K562 (cell line): ENCODE data around the gene PBX2. TPM values are rescaled to one million over a fixed set of nuclear protein-coding genes. Genes with fewer than 3 reads are reported as not detected.
A peak's percentile ranks its signal among the peaks of the same experiment; 100 is the strongest.

Experiments used
- CHAMP1 ChIP-seq: fragments of 450-650 bp; IDR thresholded peaks from 2 replicates; pipeline ENCODE4 v1.6.1; 2016; ENCODE audit warnings: mild to moderate bottlenecking
- CTBP1 ChIP-seq: fragments of 450-650 bp; IDR thresholded peaks from 2 replicates; pipeline ENCODE4 v1.6.1; 2016; ENCODE audit warnings: borderline replicate concordance
- DNMT1 ChIP-seq: fragments of 450-650 bp; IDR thresholded peaks from 2 replicates; pipeline ENCODE4 v1.6.1; 2016; ENCODE audit warnings: antibody characterized with exemption, mild to moderate bottlenecking
- NELFE ChIP-seq: IDR thresholded peaks from 2 replicates; pipeline ENCODE4 v1.6.1; 2011; ENCODE audit warnings: mild to moderate bottlenecking; ENCODE audit not compliant: insufficient read depth, insufficient read length
- NR2C1 ChIP-seq, 2 experiments: fragments of 450-650 bp; IDR thresholded peaks; 2 replicates each; pipeline ENCODE4 v1.6.1; 2017; ENCODE audit warnings: mild to moderate bottlenecking in 2 of 2, antibody characterized with exemption in 1 of 2, inconsistent platforms in 1 of 2, missing compliant biosample characterization in 1 of 2, missing genetic modification characterization in 1 of 2
- PHB ChIP-seq: fragments of 250-450 bp; sonication (Bioruptor Pico); IDR thresholded peaks from 2 replicates; pipeline ENCODE4 v1.5.0; 2021
- RERE ChIP-seq: sonication (generic); formaldehyde crosslinking; IDR thresholded peaks from 2 replicates; pipeline ENCODE4 v1.8.0; 2023; ENCODE audit warnings: missing genetic modification reagents, mild to moderate bottlenecking, borderline replicate concordance
- RFX7 ChIP-seq: fragments of 250-450 bp; sonication (Bioruptor Pico); IDR thresholded peaks from 2 replicates; pipeline ENCODE4 v1.5.1; 2021; ENCODE audit warnings: mild to moderate bottlenecking
- SIX5 ChIP-seq, 2 experiments: IDR thresholded peaks; 2 replicates each; pipeline ENCODE4 v1.6.1; 2011; ENCODE audit warnings: low read length in 2 of 2, borderline replicate concordance in 1 of 2, low read depth in 1 of 2, mild to moderate bottlenecking in 1 of 2, moderate library complexity in 1 of 2; ENCODE audit not compliant: insufficient read depth in 1 of 2
- SP1 ChIP-seq: sonication (generic); formaldehyde crosslinking; IDR thresholded peaks from 2 replicates; pipeline ENCODE4 v1.8.1; 2022; ENCODE audit warnings: mild to moderate bottlenecking, missing genetic modification reagents
- SP2 ChIP-seq: IDR thresholded peaks from 2 replicates; pipeline ENCODE4 v1.6.1; 2011; ENCODE audit warnings: mild to moderate bottlenecking, low read depth, low read length, moderate library complexity; ENCODE audit not compliant: poor library complexity, severe bottlenecking; ENCODE audit errors: extremely low read depth
- SRSF7 ChIP-seq: fragments of 200-400 bp; formaldehyde crosslinking; optimal IDR thresholded peaks from 2 replicates; pipeline ENCODE3; 2017; ENCODE audit warnings: mild to moderate bottlenecking, low read depth, low read length
- TFAM ChIP-seq: fragments of 250-450 bp; sonication (Bioruptor Pico); conservative IDR thresholded peaks from 2 replicates; pipeline ENCODE4 v1.5.0; 2021; ENCODE audit warnings: mild to moderate bottlenecking, moderate library complexity
- USF1 ChIP-seq: sonication (generic); formaldehyde crosslinking; IDR thresholded peaks from 2 replicates; pipeline ENCODE4 v1.9.0; 2022; ENCODE audit warnings: mild to moderate bottlenecking, missing genetic modification reagents
- USF2 ChIP-seq: sonication (generic); formaldehyde crosslinking; IDR thresholded peaks from 2 replicates; pipeline ENCODE4 v1.5.0; 2020; ENCODE audit warnings: missing genetic modification reagents
- ZBTB43 ChIP-seq: sonication (generic); formaldehyde crosslinking; IDR thresholded peaks from 2 replicates; pipeline ENCODE4 v1.8.0; 2023; ENCODE audit warnings: mild to moderate bottlenecking, missing genetic modification reagents
- polyA plus RNA-seq, 8 experiments: library from polyadenylated mRNA; depleted of rRNA in 4 of 8; stranded (reverse) in 5 of 8; unstranded in 3 of 8; fragments of >200 nt; fragmentation: Nextera tagmentation in 2 of 8; fragmentation: Illumina TruSeq in 1 of 8; extraction: Ambion mirVana in 2 of 8; extraction: Trizol in 1 of 8; gene quantifications; 2 replicates each; pipeline versions ENCODE4 v1.2.1 to v1.2.3, GENCODE V29; 2011 to 2014; ENCODE audit warnings: inconsistent platforms in 1 of 8, missing spikeins in 1 of 8
- total RNA-seq, 7 experiments: library from RNA; depleted of rRNA in 6 of 7; stranded (reverse); fragments of >200 nt in 6 of 7; fragmentation: Illumina TruSeq in 2 of 7; extraction: Trizol in 2 of 7; gene quantifications; 2 replicates each; pipeline versions ENCODE4 v1.2.1 to v1.2.3, GENCODE V29; 2011 to 2021; ENCODE audit warnings: low replicate concordance in 1 of 7

The PBX2 gene
- total and polyA plus RNA-seq, 9 of the 15 experiments (the other 6 are each of a cell fraction or from before 2014, with no cell fraction given), result 1.9 to 134 (median 62.5) TPM

GRCh38 chr6:32152769-32153563 lies 37.0 kb downstream of the PBX2 start (continued):
- TF ChIP-seq RERE (CRISPR knock-in tag), result no peak
- no peak for TF ChIP-seq SP2
- no peak for TF ChIP-seq PHB (CRISPR knock-in tag)
- no peak for TF ChIP-seq TFAM (CRISPR knock-in tag)
- no peak for TF ChIP-seq NR2C1 (IDR thresholded peaks at IDR 0.05)
- peak; percentile 12; the same call in 1 of the 2 replicates for TF ChIP-seq NR2C1 (tag; IDR thresholded peaks at IDR 0.05)
- TF ChIP-seq CTBP1, result no peak
- TF ChIP-seq NELFE, result no peak
- no peak for TF ChIP-seq SP1 (CRISPR knock-in tag)
- no peak for TF ChIP-seq RFX7 (CRISPR knock-in tag)
- no peak for TF ChIP-seq DNMT1
- TF ChIP-seq ZBTB43 (CRISPR knock-in tag), result no peak
- no peak for TF ChIP-seq USF1 (CRISPR knock-in tag)
- no peak for TF ChIP-seq SIX5 (IDR thresholded peaks at IDR 0.05; ENCODE audit: borderline replicate concordance in 1 of 2, insufficient read depth in 1 of 2, low read depth in 1 of 2, low read length in 2 of 2)
- no peak for TF ChIP-seq CHAMP1
- no peak for TF ChIP-seq SRSF7
- TF ChIP-seq USF2 (CRISPR knock-in tag), result no peak
